Nephron (organoid): ENCODE measurements around the gene MON1A.
"Not testable (repeated sequence)": the region's sequence is repeated elsewhere in the genome, so short reads cannot be mapped to it uniquely, and the experiment has no call there.

Experiments used
- H3K27ac Mint-ChIP-seq, 3 experiments: 2 replicates each; pipeline ENCODE4 v1.8.0; 2020; ENCODE audit warnings: mixed read lengths in 3 of 3, mild to moderate bottlenecking in 2 of 3, moderate library complexity in 1 of 3
- H3K27me3 Mint-ChIP-seq: 2 replicates; pipeline ENCODE4 v1.8.0; 2021; ENCODE audit warnings: low read depth, mild to moderate bottlenecking, moderate library complexity, mixed read lengths
- H3K36me3 Mint-ChIP-seq: 2 replicates; pipeline ENCODE4 v1.8.0; 2020; ENCODE audit warnings: low read depth, mixed read lengths
- H3K4me1 Mint-ChIP-seq: 2 replicates; pipeline ENCODE4 v1.8.0; 2020; ENCODE audit warnings: mixed read lengths
- H3K4me3 Mint-ChIP-seq, 3 experiments: 2 replicates each; pipeline ENCODE4 v1.8.0; 2020; ENCODE audit warnings: mild to moderate bottlenecking in 3 of 3, mixed read lengths in 3 of 3, moderate library complexity in 2 of 3
- H3K9me3 Mint-ChIP-seq: 2 replicates; pipeline ENCODE4 v1.8.0; 2020; ENCODE audit warnings: mixed read lengths
- TF ChIP-seq, protein P1 (sequence below), 3 experiments: fragments of 200-600 bp; sonication (generic); IDR thresholded peaks; one replicate each; pipeline ENCODE4 v1.5.0; 2021; ENCODE audit warnings: antibody characterized with exemption in 3 of 3; ENCODE audit not compliant: unreplicated experiment in 3 of 3

MON1A gene

DNA sequence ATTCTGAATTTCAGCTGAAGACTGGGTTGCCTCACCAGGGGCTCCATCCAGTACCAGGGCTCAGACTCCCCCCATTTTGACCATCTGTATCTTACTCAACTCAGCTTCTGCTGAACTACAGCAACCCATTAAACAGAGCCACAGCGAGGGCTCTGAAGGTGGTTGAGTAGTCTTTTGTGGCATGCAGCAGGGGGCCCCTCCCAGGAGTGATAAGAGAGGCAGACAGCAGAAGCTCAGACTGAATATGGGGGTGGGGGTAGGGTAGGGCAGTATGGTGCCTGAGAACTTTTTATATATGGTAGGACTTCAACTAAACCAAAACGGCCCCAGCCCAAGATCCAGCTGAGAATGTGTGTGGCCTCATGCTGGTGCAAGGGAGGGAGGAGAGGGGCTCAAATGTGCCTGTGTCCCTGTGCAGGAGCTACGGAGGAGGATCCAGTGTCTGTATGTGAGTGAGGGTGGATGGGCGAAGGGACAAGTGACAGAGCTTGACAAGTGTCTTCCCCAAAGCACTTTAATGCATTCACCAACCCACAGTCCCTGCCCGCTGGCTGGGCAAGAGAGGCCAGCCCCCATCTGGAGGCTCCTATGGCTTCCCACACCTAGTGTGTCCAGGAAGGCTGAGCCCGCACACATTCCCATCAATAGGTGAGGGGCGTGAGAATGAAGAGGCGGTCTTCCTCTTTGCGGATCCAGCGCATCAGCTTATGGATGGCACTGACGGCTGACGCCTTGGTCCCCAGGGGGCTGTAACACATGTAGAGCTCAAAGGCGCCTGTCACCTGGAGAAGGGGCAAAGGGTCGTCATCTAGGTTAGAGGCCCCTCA is 21.0 kb downstream of the MON1A start:
- Mint-ChIP-seq H3K9me3 (no peaks in the 10 kb centered on the region), H3K36me3 (peaks cover 15% of the 10 kb centered on the region), H3K27ac (no peak overlapping the region), H3K4me1 (peaks cover 6% of the 10 kb centered on the region), H3K27me3 (peaks cover 9% of the 10 kb centered on the region), H3K4me3 (no peak overlapping the region)
- TF ChIP-seq, protein P1, sequence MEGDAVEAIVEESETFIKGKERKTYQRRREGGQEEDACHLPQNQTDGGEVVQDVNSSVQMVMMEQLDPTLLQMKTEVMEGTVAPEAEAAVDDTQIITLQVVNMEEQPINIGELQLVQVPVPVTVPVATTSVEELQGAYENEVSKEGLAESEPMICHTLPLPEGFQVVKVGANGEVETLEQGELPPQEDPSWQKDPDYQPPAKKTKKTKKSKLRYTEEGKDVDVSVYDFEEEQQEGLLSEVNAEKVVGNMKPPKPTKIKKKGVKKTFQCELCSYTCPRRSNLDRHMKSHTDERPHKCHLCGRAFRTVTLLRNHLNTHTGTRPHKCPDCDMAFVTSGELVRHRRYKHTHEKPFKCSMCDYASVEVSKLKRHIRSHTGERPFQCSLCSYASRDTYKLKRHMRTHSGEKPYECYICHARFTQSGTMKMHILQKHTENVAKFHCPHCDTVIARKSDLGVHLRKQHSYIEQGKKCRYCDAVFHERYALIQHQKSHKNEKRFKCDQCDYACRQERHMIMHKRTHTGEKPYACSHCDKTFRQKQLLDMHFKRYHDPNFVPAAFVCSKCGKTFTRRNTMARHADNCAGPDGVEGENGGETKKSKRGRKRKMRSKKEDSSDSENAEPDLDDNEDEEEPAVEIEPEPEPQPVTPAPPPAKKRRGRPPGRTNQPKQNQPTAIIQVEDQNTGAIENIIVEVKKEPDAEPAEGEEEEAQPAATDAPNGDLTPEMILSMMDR (IDR thresholded peaks at IDR 0.05; ENCODE audit: unreplicated experiment in 3 of 3), result no peak

DNA sequence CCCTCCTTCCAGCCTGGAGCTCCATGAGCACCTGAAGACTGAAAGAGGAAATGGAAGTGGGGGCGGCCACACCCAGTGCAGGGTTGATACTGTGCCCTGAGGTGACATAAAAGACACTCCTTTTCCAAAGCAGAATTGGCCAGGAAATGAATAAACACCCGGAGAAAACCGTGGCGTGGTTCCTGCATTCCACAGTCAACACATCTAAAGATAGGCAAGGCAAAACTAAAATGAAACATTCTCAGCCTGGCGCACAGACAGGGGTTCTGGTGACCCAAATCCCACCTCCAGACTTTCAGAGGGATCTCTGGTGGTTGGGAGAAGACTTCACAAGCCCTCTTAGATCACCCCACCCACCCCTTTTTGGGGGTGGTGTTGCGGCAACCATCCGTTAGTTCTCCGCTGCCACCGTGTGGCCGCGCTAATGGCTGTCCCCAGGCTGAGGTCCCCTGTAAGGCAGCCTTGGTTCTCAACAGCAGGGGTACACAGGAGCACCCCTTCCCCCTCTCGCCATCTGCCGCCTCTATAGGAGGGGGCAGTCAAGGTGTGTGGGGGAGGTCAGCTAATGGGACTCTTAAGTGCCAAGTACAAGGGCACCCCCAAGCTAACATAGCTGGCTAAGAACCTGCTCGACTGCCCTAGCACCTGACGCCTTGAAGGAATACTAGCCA is 23.4 kb downstream of the MON1A start:
- TF ChIP-seq, protein P1 (IDR thresholded peaks at IDR 0.05; ENCODE audit: unreplicated experiment in 3 of 3), result peak; percentile 60 to 65 (median 62)
- Mint-ChIP-seq H3K36me3 (peaks cover 10% of the 10 kb centered on the region), H3K4me3 (peak overlapping the region; percentile 41 to 51 (median 43))

DNA sequence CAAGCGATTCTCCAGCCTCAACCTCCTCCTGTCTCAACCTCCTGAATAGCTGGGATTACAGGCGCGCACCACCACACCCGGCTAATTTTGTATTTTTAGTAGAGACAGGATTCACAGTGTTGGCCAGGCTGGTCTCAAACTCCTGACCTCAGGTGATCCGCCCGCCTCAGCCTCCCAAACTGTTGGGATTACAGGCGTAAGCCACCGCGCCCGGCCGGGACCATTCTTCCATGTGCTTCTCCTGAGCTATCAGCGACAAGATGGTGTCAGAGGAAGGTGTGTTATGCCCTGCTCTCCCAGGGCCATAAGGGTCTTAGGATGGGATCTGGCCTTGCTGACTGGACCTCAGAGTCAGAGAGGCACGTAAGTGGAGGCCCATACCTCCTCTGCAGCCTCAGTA is 25.2 kb downstream of the MON1A start:
- H3K36me3 Mint-ChIP-seq, H3K27ac Mint-ChIP-seq, H3K4me3 Mint-ChIP-seq, H3K27me3 Mint-ChIP-seq, H3K9me3 Mint-ChIP-seq: not testable (repeated sequence)
- H3K4me1 Mint-ChIP-seq, result peaks cover 11% of the 10 kb centered on the region

More for the DNA sequence above, 23.4 kb downstream of the MON1A start:
- Mint-ChIP-seq H3K27me3 (peaks cover 5% of the 10 kb centered on the region), H3K4me1 (peaks cover 9% of the 10 kb centered on the region), H3K9me3 (no peaks in the 10 kb centered on the region), H3K27ac (peak overlapping the region in 1 of 3 experiments; percentile 33)

GRCh38 chr3:49903451-49904424 is 25.9 kb downstream of the MON1A start, which contains the start of gene MST1R:
TSS of gene MST1R (minus strand) at chr3:49903873. CDS start at chr3:49903609, 264 bp downstream.
- no peaks in the 10 kb centered on the region for H3K9me3 Mint-ChIP-seq
- peaks cover 11% of the 10 kb centered on the region for H3K4me1 Mint-ChIP-seq
- H3K4me3 Mint-ChIP-seq, result peak within 1 kb of the TSS; percentile 56 to 71 (median 62)
- H3K27me3 Mint-ChIP-seq, result no peaks in the 10 kb centered on the region
- H3K27ac Mint-ChIP-seq, result peak within 1 kb of the TSS in 1 of 3 experiments; percentile 52
- H3K36me3 Mint-ChIP-seq, result no peaks in the 10 kb centered on the region
- TF ChIP-seq, protein P1 (IDR thresholded peaks at IDR 0.05; ENCODE audit: unreplicated experiment in 3 of 3), result no peak

DNA sequence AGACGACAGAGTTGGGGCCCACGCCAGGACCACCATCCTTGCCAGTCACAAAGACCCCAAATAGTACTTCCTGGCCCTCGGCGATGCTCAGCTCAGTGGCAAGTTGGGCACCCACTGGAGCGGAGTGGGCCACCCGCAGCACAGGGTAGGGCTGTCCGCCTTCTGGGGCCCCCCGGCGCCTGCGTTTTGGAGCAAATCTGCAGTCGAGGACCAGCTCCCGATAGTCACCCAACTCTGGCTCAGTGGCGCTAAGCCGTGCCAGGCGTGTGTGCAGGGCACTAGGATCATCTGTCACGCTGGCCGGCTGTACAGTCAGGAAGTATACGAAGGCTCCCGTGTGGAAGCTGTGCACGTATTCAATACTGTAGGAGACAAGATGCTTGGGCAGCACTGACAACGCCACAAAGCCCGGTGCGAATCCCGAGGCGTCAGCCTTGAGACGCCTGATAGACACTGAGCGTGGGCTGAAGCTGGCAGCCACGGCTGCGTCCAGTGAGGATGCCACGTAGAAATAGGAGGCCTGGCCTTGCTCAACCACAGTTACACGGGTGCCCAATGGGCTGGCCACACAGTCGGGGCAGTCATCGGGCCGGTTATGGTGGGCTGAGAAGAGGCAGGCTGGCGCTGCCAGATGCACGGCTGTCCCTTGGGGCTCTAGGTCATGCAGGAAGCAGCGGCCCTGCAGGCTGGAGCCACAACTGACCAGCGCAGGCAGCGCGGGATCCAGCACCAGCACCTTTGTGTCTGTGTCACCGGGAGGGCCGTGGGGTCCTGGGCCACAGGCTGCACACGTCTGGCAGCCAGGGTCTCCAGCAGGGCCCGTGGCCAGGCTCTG is 26.9 kb downstream of the MON1A start:
- peaks cover 11% of the 10 kb centered on the region for H3K4me1 Mint-ChIP-seq
- TF ChIP-seq, protein P1 (IDR thresholded peaks at IDR 0.05; ENCODE audit: unreplicated experiment in 3 of 3), result no peak
- no peaks in the 10 kb centered on the region for H3K9me3 Mint-ChIP-seq
- H3K36me3 Mint-ChIP-seq, result no peaks in the 10 kb centered on the region
- no peak overlapping the region for H3K27ac Mint-ChIP-seq
- H3K27me3 Mint-ChIP-seq, result no peaks in the 10 kb centered on the region
- no peak overlapping the region for H3K4me3 Mint-ChIP-seq
